Right ventricle myocardium inferior (tissue), 1 donor: Measurements from ENCODE around the gene XPR1. TPM values are rescaled to one million over a fixed set of nuclear protein-coding genes. Genes with fewer than 3 reads are reported as not detected.
"Not testable (repeated sequence)": the region's sequence is repeated elsewhere in the genome, so short reads cannot be mapped to it uniquely, and the experiment has no call there.

Source experiments
- ATAC-seq: fragments of 200-7000 bp; cut with Tn5 transposase; one replicate; pipeline ENCODE4 v1.9.1; 2020; ENCODE audit warnings: mild to moderate bottlenecking, moderate library complexity
- DNase-seq: peaks from one replicate; pipeline ENCODE4 v3.0.0; 2021; ENCODE audit errors: missing footprints
- intact Hi-C: fragments of 100-400 bp; cut with DNase I; formaldehyde crosslinking; loops from one replicate; pipeline ENCODE4 v1.11.0; 2022
- total RNA-seq: library from RNA; stranded (reverse); fragmentation: NEBNext Ultra II Directional; extraction: Animal tissue kit (Norgen Biotek cat#: 25700); gene quantifications from one replicate; pipeline ENCODE4 v1.2.1, GENCODE V29; 2021
- donor health status: DM: no; HTN: yes; CAD: no; lungs with severe emphysema.

Gene XPR1
- total RNA-seq, 1 donor from 2014 or later, result 35.8 TPM

DNA sequence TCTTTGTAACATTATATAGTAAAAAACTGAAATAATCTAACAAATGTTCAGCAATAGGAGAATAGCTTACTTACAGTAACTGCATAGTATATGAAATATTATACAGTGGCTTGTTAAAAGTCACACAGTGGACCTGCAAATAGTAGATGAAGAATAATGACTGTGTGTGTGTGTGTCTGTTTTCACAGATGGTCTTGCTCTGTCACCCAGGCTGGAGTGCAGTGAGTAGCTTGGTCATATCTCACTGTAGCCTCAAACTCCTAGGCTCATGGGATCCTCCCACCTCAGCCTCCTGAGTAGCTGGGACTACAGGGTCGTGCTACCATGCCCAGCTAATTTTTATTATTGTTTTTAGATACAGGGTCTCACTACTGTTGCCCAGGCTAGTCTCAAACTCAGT, 213.5 kb downstream of the XPR1 start:
- ATAC-seq (no peak), DNase-seq (no peak)
- intact Hi-C loops, result no loop called here

DNA sequence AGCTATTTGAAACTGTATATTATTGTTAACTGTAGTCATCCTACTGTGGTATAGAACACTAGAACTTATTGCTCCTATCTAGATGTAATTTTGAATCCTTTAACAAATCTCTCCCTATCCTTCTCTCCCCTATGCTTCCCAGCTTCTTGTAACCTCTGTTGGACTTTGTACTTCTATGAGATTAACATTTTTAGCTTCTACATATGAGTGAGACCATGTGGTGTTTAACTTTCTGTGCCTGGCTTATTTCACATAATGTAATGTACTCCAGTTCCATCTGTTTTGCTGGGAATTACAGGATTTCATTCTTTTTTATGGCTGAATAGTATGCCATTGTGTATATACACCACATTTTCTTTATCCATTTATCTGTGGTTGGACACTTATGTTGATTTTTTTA, 216.4 kb downstream of the XPR1 start:
- ATAC-seq (no peak), DNase-seq (no peak)
- intact Hi-C loops, result no loop called here

GRCh38 chr1:180849031-180849775, 217.4 kb downstream of the XPR1 start:
- ATAC-seq (no peak), DNase-seq (no peak)
- intact Hi-C loops, result no loop called here

DNA sequence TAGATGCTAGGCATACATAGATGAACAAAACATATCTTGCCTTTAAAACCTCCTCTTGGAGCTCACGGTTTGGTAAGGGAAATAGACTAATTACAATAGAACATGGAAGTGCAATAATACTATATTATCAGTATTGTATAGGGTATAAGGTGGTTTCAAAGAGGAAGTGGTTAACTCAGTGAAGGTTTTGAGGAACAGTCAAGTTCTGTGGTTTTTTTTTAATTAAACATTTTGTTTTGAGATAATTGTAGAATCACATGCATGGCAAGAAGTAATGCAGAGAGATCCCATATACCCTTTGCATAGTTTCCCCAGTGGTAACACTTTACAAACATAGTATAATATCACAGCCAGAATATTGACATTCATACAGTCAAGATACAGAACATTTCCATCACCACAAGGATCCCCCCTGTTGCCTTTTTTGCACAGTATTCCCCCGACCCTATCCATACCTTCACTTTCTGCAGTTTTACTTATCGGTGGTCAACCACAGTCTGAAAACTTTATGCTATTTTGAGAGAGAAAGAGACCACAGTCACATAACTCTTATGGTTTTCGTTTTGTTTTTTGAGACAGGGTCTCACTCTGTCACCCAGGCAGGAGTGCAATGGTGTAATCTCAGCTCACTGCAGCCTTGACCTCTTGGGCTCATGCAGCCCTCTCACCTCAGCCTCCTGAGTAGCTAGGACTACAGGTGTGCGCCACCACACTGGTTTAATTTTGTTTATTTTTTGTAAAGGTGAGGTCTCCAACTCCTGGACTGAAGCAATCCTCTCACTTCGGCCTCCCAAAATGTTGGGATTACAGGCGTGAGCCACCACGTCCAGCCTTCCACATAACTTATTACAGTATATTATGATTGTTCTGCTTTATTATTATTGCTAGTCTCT, 220.4 kb downstream of the XPR1 start:
- intact Hi-C loops, result no loop called here
- ATAC-seq (no peak), DNase-seq (no peak)

- intact Hi-C loops, result no loop called here
- DNase-seq (no peak), ATAC-seq (no peak)
Measured at GRCh38 chr1:180854001-180854400, 222.2 kb downstream of the XPR1 start.

DNA sequence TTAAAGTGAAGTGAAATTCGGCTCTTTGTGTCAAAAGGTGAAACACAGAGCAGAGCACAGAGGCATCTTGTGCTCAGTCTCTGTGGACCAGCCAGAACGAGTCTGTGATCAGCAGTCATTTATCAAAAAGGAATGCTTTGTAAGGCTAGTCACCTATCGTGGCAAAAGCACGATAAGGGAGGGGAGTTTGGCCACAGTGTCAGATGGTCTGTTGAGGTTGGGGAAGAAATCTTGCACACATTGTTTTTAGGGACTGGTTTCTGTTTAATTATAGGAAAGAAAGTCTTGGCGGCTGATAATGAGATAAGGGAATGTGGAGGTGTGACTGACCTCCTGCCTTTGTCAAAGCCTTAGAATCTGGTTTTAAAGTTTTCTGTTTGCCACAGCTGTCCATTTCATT, 222.6 kb downstream of the XPR1 start:
- intact Hi-C loops, result no loop called here

GRCh38 chr1:180857947-180858725, 226.3 kb downstream of the XPR1 start:
- ATAC-seq, DNase-seq: not testable (repeated sequence)
- intact Hi-C loops, result loop anchor here (2.0 kb wide), 1 partner anchor 225 kb away; the partner anchor contains the start of gene XPR1

More for the DNA sequence above, 222.6 kb downstream of the XPR1 start:
- ATAC-seq (peak; percentile 39), DNase-seq (no peak)

- no peak for DNase-seq
- no peak for ATAC-seq
- intact Hi-C loops, result no loop called here
Measured at GRCh38 chr1:180859306-180859705, 227.5 kb downstream of the XPR1 start.

GRCh38 chr1:180860535-180860934, 228.7 kb downstream of the XPR1 start:
- ATAC-seq (no peak), DNase-seq (no peak)
- intact Hi-C loops, result loop anchor here (5.0 kb wide), 2 partner anchors 328 to 343 kb away; no protein-coding TSS in a partner anchor

GRCh38 chr1:180862305-180862704, 230.5 kb downstream of the XPR1 start:
- ATAC-seq (no peak), DNase-seq (no peak)
- intact Hi-C loops, result loop anchor here (5.0 kb wide), 2 partner anchors 330 to 345 kb away; no protein-coding TSS in a partner anchor

DNA sequence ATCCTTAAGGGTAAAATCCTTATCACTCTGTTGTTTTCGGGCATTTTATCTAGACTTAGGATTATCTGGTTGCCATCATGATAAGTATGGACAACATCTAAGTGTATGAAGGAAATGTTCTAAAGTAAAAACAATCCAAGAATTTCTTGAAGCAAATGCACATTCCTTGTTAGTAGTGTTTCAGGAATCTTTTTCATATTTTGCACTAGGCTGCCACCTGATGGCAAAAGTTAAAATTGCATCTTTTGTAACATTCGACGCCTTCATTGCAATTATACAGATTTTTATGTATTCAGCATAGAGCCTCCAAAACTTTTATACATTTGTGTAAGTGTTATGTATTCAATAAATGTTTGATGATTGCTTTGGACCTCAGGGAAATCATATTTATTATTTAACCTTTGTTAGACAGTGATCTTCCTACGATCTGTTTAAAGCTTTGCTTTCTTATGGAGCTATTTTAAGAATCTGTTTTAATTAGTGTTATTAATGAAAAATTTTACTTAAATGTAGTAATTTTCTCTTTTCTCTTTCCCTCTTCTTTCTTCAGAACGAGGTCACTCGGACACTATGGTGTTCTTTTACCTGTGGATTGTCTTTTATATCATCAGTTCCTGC, 231.4 kb downstream of the XPR1 start:
- intact Hi-C loops, result loop anchor here (5.0 kb wide), 2 partner anchors 331 to 346 kb away; no protein-coding TSS in a partner anchor
- no peak for ATAC-seq
- DNase-seq, result no peak

GRCh38 chr1:180881806-180882509, 250.1 kb downstream of the XPR1 start:
- no peak for DNase-seq

DNA sequence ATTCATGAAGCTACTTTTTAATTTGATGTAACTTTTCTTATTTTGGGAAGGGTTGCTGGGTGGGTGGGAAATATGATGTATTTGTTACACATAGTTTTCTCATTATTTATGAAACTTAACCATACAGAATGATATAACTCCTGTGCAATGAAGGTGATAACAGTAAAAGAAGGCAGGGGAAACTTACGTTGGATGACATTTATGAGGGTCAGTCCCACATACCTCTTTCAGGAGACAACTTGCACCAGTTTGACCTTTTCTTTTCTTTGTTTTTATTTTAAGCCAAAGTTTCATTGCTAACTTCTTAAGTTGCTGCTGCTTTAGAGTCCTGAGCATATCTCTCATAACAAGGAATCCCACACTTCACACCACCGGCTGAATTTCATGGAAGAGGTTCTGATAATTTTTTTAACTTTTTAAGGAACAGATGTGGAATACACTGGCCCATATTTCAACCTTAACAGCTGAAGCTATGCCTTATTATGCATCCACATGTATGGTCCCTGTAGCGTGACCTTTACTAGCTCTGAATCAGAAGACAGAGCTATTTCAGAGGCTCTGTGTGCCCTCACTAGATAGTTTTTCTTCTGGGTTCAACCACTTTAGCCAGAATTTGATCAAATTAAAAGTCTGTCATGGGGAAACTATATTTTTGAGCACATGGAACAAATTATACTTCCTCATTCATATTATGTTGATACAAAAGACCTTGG, 252.9 kb downstream of the XPR1 start:
- intact Hi-C loops, result loop anchor here (5.0 kb wide), 2 partner anchors 138 to 283 kb away; partner anchors contain the start of gene STX6
- DNase-seq, result no peak

More at GRCh38 chr1:180881806-180882509, 250.1 kb downstream of the XPR1 start:
- ATAC-seq, result peak; percentile 45
- intact Hi-C loops, result loop anchor here (1.0 to 5.0 kb wide), 3 partner anchors 140 to 285 kb away; partner anchors contain the start of gene STX6

GRCh38 chr1:180886338-180886737, 254.5 kb downstream of the XPR1 start:
- intact Hi-C loops, result no loop called here
- no peak for DNase-seq
- ATAC-seq, result no peak

More for the DNA sequence above, 252.9 kb downstream of the XPR1 start:
- no peak for ATAC-seq

DNA sequence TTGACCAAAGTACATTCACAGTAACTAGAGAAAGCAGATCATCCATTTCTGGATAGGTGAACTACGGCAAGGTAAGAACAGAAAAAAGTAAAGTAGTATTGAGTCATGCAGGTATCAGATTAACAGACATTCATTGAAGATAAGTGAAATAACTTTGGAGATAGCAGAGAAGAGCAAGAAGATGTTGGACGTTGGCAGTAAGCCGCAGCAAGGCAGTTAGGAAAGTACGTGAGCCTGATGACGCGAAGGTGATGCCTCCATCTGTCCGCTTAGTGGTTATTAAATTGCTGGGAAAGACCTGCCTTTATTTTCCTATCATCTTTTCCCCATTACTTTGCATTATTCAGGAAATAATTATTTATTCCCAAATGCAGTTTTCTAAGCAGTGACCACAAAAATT, 256.0 kb downstream of the XPR1 start:
- intact Hi-C loops, result no loop called here
- DNase-seq (no peak), ATAC-seq (no peak)

DNA sequence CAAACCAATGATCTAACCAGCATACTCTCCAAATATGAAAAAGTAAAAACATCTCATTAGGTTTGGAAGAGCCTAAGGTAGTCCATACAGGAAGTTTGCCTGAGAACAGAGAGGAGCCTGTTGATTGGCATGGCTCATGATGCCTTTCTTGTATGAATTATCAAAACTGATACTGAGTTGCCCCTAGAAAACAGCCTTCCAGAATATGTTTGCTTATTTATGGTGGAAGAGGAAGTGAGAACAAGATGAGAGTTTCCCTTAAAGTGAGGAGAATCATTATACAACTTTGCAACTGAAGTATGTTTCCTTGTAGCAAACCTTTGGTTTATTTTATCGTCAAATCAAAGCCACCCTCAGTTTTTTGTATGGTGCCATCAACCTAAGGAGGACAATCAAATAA, 257.0 kb downstream of the XPR1 start:
- ATAC-seq, result no peak
- no peak for DNase-seq
- intact Hi-C loops, result no loop called here

GRCh38 chr1:180889325-180889724, 257.5 kb downstream of the XPR1 start:
- intact Hi-C loops, result no loop called here
- ATAC-seq (no peak), DNase-seq (no peak)
